ENCODE measurements around the gene N4BP2L2. TPM values are rescaled to one million over a fixed set of nuclear protein-coding genes. Genes with fewer than 3 reads are reported as not detected.

The N4BP2L2 gene
- total RNA-seq, 1 experiment from 2014 or later: 61.4 TPM

DNA sequence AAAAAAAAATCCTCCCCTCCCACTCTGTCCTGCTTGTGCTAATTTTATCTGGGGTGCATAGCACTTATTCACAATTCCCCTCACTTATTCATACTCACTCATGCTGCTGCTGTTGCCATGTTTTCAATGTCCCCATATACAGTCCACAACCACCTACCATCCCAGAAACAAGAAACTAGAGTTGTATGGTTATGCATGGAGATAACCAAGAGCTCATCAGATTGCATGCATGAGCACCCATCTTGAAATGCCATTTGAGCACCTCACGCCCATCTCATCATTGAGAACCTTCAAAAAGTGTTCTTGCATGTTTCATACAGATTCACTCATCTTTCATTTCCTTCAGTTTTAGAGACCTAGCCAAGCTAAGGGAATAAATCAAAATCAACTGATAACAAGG is 15.1 kb upstream of the N4BP2L2 start:
- Mint-ChIP-seq H3K4me1 (no peaks in the 10 kb centered on the region), H3K9me3 (no peaks in the 10 kb centered on the region; a peak in 1 of 5 replicates), H3K27me3 (ENCODE audit: low read depth) (no peaks in the 10 kb centered on the region), H3K36me3 (ENCODE audit: insufficient read depth in 1 of 3, low read depth in 3 of 3) (no peaks in the 10 kb centered on the region), H3K27ac (no peak overlapping the region), H3K4me3 (no peak overlapping the region)
- Histone ChIP-seq H3T11ph (ENCODE audit: low read length) (no peak overlapping the region), H3K9me3 (ENCODE audit: control insufficient read depth, low read depth, low read length) (no peaks in the 10 kb centered on the region), H2BK15ac (ENCODE audit: low read depth, low read length) (no peak overlapping the region), H3K14ac (ENCODE audit: insufficient read depth, low read length) (no peak overlapping the region), H2BK12ac (ENCODE audit: insufficient read length, low read depth, low read length) (no peak overlapping the region), H2AFZ (ENCODE audit: low read length) (no peak overlapping the region), H4K20me1 (ENCODE audit: control insufficient read depth, insufficient read depth, insufficient read length) (no peaks in the 10 kb centered on the region), H3K4ac (ENCODE audit: low read depth, low read length) (no peak overlapping the region), H3K23ac (ENCODE audit: insufficient read length, low read depth, low read length) (no peak overlapping the region), H3K27me3 (ENCODE audit: insufficient read depth, low read length) (no peaks in the 10 kb centered on the region), H2BK120ac (ENCODE audit: low read depth, low read length, poor library complexity, severe bottlenecking) (no peak overlapping the region), H3K27ac (ENCODE audit: insufficient read length, low read depth, low read length) (no peak overlapping the region), H3K79me1 (ENCODE audit: insufficient read depth, low read depth, low read length, poor library complexity, severe bottlenecking) (no peaks in the 10 kb centered on the region), H4K8ac (replicated peaks; ENCODE audit: insufficient read length, low read depth, low read length) (no peak overlapping the region), H2BK20ac (ENCODE audit: low read depth, low read length, poor library complexity, severe bottlenecking) (no peak overlapping the region), H3K18ac (ENCODE audit: insufficient read length, low read depth, low read length) (no peak overlapping the region), H3K4me2 (ENCODE audit: insufficient read depth, insufficient read length, low read length) (no peak overlapping the region), H3K4me1 (ENCODE audit: insufficient read depth, low read length) (no peaks in the 10 kb centered on the region), H2BK5ac (ENCODE audit: insufficient read length, low read length) (no peak overlapping the region), H3K23me2 (ENCODE audit: insufficient read length, low read depth, low read length, poor library complexity, severe bottlenecking) (no peaks in the 10 kb centered on the region), H4K91ac (ENCODE audit: insufficient read length, low read depth, low read length) (no peak overlapping the region), H3K9ac (ENCODE audit: extremely low read depth, insufficient read length, low read length) (no peak overlapping the region), H2AK5ac (ENCODE audit: insufficient read length, low read length) (no peak overlapping the region), H3K56ac (ENCODE audit: insufficient read length, low read depth, low read length) (no peak overlapping the region), H3K79me2 (ENCODE audit: insufficient read depth, low read length) (no peaks in the 10 kb centered on the region), H4K5ac (ENCODE audit: insufficient read length, low read depth, low read length) (no peak overlapping the region)
- WGBS (ENCODE audit: extremely low coverage, insufficient read length, low lambda C conversion rate): no CpG with 5 or more reads among the region's 1 CpG
- TF ChIP-seq, protein P1, sequence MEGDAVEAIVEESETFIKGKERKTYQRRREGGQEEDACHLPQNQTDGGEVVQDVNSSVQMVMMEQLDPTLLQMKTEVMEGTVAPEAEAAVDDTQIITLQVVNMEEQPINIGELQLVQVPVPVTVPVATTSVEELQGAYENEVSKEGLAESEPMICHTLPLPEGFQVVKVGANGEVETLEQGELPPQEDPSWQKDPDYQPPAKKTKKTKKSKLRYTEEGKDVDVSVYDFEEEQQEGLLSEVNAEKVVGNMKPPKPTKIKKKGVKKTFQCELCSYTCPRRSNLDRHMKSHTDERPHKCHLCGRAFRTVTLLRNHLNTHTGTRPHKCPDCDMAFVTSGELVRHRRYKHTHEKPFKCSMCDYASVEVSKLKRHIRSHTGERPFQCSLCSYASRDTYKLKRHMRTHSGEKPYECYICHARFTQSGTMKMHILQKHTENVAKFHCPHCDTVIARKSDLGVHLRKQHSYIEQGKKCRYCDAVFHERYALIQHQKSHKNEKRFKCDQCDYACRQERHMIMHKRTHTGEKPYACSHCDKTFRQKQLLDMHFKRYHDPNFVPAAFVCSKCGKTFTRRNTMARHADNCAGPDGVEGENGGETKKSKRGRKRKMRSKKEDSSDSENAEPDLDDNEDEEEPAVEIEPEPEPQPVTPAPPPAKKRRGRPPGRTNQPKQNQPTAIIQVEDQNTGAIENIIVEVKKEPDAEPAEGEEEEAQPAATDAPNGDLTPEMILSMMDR (conservative IDR thresholded peaks at IDR 0.05): no peak
- no peak for DNase-seq
